Stomach (tissue), 4 donors: ENCODE measurements around the gene MED15.

Source experiments
- CTCF ChIP-seq, 7 experiments: fragments of 450-650 bp in 4 of 7; fragments of 200-600 bp in 3 of 7; sonication (generic) in 3 of 7; IDR thresholded peaks; one replicate each; pipeline ENCODE4 v1.5.1; 2016 to 2019; ENCODE audit warnings: antibody characterized with exemption in 7 of 7, control low read depth in 2 of 7, mild to moderate bottlenecking in 1 of 7
- POLR2A ChIP-seq, 4 donors: fragments of 450-650 bp; IDR thresholded peaks; one replicate each; pipeline ENCODE4 v1.6.1; 2016; ENCODE audit warnings: antibody characterized with exemption in 4 of 4, control low read depth in 2 of 4, mild to moderate bottlenecking in 1 of 4, moderate library complexity in 1 of 4

DNA sequence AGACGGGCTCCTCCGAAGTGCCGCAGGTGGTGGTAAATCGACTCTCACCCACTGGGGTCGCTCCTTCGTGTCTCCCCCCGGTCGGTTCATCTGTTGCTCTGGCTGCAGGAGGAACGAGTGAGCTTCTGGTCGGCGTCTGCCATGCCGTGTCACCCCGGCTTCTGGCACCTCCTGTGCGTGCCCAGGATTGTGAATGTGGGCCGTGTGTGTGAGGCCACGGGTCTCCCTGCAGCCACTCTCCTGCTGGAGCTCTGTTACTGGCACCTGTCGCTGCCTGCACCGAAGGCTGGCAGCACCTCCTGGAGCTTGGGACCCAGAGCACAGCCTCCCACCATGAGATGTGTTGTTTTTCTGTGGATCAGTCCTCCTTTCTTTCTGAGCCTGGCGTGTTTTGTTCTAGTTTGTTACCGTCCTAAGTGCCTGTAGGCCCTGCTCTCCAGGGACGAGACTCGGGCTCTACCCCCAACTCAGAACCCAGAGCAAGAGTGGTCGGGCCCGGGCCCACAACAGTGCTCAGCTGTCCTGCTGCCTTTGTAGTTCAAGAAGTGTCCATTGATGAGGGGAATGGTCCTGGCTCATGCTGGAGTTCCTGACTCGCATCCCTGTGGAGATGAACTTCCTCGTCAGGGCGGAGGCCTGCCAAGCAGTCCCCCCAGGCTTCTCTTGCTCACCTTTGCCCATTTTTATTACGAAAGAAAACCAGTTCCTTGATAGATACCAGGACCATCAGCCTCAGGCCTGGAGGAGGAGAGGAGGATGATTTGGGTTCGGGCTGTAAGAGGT lies 66.6 kb downstream of the MED15 start:
- TF ChIP-seq CTCF (IDR thresholded peaks at IDR 0.05) (no peak), POLR2A (IDR thresholded peaks at IDR 0.05) (no peak)
